HG02759 (cell line): ENCODE results near the gene OR4F15.

ENCODE experiments used
- ATAC-seq: cut with Tn5 transposase; IDR thresholded peaks from one replicate; pipeline ENCODE4 v1.9.1; 2021; ENCODE audit warnings: mild to moderate bottlenecking, moderate library complexity; ENCODE audit not compliant: unreplicated experiment

Gene OR4F15

DNA sequence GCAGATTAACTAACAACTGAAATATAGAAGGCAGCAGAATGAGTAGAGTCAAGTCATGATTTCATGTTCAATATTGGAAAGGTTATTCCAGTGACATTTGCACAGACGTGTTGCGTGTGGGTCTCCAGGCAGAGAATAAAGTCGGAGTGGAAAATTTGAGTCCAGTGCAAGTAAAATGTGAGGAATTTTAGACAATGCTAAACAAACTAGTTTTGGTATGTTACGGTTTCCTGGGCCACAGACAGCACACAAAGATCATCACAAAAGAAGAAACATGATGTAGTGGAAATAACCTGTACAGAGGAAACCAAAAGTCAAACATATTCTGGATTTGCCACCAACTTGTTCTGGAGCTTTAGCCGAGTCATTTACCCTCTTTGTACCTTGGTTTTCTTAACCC is 8.3 kb upstream of the OR4F15 start:
- no peak for ATAC-seq

DNA sequence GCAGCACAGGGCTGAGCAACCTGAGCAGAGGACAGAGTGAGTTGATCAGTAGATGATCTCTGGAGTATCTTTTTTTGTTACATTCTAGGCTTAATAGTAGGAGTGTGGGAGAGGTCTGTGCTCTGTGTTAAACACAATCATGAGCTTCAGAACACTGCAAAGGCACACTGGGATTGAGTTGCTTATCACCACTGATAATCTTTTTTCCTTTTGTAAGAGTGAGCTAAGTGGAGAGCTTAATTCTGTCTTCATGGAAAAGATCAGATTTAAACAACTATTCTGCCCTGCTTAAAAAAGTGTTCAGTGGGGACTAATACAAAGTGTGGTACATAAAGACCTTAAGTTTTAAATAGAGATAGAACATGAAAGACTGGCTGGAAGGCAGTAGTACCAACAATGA is 7.6 kb upstream of the OR4F15 start:
- no peak for ATAC-seq

DNA sequence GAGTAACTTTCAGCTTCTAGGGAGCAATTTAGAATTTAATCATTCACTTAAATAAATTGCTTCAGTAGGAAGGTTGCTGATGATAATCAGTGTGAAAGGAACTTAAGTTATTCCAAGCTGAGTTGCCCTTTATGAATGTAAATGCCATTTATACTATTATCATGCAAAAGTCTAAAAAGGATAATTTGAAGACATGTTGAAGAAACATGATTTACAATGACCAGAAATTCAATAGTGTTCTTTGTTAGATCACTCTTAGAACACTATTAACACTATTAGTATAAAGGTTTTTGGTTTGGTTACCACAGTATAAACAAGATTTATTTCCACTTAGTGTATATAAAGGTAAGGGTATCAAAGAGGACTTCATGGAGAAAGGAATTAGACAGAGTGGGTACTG is 7.1 kb upstream of the OR4F15 start:
- ATAC-seq: no peak

DNA sequence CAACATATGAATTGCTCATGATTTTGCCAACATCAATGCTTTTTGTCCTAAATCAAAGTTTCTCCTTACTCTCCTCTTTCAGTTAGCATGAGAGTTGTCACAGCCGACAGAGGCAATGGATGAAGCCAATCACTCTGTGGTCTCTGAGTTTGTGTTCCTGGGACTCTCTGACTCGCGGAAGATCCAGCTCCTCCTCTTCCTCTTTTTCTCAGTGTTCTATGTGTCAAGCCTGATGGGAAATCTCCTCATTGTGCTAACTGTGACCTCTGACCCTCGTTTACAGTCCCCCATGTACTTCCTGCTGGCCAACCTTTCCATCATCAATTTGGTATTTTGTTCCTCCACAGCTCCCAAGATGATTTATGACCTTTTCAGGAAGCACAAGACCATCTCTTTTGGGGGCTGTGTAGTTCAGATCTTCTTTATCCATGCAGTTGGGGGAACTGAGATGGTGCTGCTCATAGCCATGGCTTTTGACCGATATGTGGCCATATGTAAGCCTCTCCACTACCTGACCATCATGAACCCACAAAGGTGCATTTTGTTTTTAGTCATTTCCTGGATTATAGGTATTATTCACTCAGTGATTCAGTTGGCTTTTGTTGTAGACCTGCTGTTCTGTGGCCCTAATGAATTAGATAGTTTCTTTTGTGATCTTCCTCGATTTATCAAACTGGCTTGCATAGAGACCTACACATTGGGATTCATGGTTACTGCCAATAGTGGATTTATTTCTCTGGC is 6.2 kb upstream of the OR4F15 start:
- ATAC-seq: no peak

DNA sequence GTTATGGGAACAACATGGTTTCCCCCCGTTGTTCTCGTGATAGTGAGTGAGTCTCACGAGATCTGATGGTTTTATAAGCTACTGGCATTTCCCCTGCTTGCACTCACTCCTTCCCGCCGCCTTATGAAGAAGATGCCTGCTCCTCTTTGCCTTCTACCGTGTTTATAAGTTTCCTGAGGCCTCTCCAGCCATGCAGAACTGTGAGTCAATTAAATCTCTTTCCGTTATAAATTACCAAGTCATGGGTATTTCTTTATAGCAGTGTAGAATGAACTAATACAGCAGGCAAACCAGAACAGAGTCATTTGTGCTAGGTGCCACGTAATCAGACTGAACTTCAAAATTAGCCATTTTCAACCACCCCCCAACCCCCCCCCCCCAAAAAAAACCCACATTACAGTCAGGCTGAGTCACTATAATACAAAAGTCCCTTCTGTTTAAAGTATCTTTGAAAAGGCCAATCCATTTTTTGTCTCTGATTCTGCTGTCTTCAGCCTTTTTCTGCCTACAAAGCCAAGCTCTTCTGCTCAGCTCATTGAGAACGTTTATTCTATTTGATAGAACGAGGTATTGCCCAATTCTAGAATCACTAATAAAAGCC is 4.6 kb upstream of the OR4F15 start:
- no peak for ATAC-seq

DNA sequence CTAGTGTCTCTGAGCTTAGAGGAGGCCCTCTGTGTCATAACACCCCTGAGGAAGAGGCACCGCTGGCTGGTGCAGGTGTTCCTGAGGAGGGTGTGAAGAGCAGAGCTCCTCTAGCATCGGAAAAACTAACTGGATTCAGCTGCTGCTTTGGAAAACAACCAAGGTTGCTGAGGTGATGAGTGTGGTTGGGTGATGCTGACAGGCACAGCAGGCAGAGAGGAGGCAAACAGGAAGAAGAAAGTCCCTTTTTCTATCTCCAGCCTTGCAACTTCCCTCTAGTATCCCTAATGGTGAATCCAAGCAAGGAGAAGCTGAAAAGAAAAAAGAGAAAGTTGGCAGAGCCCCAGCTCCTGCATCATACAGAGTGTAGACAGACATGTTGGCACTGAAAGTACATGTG is 3.8 kb upstream of the OR4F15 start:
- ATAC-seq: no peak

DNA sequence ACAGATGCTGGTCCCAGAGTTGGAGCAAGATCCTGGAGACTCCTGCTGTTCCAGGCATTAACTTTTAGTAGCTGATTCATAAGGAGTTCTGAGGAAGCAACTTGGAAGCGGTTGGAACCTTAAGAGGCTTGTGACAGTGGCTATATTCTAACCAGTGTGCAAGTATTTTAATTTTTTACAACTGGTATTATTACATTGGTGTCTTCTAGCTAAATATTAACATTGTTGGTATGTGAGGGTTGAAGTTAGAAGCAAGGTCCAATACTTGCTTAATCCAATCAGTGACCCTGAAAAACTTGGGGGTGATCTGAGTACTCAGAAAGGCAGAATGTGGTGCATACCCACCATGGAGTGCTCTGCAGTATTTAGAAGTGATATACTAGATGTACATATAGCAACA is 1.5 kb upstream of the OR4F15 start:
- ATAC-seq: no peak

DNA sequence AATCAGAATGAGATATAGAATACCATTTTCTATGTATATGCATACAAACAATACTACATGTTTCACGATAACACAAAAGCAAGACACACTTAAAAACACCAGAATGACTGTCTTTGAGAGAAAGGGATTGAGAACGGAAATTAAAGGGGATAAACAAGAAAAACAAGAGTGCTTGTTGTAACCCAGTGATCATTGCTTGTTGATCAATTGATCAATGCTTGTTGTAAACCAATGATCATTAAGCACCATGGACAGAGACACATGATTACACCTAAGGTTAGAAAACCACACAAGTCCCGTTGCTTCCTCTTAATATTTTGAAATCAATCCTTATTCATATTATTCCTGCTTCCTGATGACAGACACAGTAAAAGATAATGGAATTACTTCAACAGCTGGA is 1.1 kb upstream of the OR4F15 start:
- ATAC-seq: no peak

DNA sequence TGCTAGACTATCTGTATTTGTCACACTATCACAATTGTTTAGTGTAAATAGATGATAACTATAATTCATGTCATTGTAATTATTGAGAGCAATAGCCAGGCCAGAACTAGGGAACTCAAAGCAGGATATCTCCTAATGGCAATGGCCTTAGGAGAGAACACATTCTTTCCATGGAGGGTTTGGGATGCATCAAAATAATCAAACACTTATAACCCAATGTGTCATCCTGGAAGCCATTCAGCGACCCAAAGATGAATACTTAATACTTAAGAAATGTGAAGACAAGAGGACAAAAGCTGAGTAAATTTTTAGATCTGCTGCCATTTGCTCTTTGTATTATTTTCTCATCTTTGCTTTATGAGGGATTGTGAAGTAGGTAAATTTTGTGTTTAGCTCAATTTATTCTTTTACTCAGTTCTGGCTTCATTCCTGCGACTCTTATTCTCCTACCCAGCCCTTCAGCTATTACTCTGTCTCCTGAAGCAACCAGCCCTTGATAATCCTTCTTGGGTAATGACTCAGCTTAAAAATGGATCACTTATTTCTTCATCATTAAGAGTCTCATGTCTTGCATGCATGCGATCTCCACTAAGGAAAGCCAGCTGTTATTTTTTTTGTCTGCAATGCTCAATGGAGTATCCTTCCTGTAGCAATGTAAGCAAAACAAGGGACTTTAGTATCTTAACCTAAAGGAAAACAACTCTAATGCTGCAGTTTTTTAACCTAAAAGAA is 2.0 kb downstream of the OR4F15 start:
- ATAC-seq: no peak

DNA sequence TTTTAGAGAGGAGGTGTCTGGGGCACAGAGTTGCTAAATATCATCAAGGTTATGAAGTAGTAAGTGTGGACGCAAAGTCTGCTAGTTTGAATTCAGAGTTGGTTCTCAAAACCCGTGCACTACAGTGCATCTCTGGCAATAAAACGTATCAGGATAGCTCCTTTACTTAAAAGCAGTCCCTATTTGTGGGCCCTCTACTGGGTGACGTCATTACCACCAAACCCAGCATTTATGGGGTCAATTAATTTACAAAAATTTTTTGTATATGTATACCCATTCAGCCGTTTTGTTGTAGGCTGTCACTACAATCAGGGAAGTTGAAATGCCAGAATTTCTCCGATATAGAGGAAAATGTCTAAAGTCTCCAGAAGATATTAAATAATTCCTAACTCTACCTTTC is 8.8 kb downstream of the OR4F15 start:
- ATAC-seq: no peak

DNA sequence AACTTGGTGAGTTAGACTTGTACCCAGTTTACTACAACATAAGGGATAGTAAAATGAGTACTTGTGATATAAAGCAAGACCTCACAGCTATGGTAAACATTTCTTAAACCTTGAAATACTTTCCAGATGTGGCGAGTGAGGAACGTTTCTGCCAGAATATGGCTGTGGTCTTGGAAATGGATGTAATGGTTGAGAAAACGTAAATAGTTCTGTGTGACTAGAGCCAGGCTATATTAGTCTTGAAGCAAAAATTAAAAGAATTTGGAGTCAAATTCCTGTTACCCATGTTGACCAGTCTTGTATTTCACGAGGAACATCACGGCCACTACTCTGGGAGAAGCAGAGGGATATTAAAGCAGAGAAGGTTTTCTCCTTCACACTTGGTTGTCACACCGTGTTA is 15.3 kb downstream of the OR4F15 start:
- no peak for ATAC-seq

DNA sequence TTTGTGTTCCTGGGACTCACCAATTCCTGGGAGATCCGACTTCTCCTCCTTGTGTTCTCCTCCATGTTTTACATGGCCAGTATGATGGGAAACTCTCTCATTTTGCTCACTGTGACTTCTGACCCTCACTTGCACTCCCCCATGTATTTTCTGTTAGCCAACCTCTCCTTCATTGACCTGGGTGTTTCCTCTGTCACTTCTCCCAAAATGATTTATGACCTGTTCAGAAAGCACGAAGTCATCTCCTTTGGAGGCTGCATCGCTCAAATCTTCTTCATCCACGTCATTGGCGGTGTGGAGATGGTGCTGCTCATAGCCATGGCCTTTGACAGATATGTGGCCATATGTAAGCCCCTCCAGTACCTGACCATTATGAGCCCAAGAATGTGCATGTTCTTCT is 16.8 kb downstream of the OR4F15 start:
- no peak for ATAC-seq

DNA sequence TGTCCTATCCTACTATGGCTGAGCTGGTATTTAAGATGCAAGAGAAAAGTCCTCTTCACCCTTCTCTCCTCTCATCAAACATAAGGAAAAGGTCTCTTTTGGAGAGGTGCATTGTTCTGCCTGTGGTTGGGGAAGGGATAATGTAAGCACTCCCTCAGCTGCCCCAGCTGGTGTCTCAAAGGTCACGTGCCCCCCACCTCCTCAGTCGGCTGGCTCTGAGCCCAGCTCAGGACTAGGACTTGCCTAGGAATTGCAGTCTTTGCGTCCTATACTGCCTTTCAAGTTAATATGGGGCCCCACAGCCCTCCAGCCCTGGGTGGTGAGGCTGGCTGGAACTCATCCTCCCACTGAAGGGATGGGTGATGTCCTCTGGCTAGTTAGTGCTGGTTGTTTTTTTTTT is 29.7 kb downstream of the OR4F15 start:
- no peak for ATAC-seq

DNA sequence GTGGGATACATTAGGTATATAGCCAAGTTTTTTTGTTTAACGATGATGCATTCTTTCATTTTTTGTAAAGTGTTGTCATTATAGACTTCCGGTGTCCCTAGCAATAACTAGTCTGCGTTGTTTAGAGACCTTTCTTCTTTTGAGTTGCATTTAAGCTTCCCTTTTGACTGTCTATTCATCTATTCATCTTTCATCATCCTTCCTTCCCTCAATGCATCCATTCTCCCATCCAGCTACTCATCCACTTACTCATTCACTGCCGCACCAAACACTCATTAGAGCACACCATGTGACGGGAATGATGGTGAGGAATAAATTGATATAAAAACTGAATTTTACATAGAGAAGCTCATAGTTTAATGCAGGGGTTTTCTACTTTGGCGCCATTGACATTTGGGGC is 32.9 kb downstream of the OR4F15 start:
- ATAC-seq: no peak

DNA sequence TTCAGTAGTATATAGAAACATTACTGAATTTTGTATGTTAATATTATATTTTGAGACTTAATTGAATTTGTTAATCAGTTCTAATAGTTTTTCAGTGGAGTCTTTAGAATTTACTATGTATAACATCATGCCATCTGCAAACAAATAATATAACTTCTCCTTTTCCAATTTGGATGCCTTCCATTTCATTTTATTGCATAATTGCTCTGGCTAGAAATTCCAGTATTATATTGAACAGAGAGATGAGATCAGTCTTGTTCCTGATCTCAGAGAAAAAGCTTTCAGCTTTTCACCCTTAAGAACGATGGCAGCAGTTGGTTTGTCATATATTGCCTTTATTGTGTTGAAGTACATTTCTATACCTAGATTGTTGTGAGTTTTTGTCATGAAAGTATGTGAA is 40.4 kb downstream of the OR4F15 start:
- no peak for ATAC-seq
